A549 (cell line): Measurements from ENCODE around the gene KRTAP5-2.

ENCODE experiments used
- CHD4 ChIP-seq: fragments of 200-600 bp; sonication (generic); IDR thresholded peaks from 2 replicates; pipeline ENCODE4 v1.6.1; 2016; ENCODE audit warnings: antibody characterized with exemption, mild to moderate bottlenecking, borderline replicate concordance
- MAFK ChIP-seq: fragments of 450-650 bp; IDR thresholded peaks from 2 replicates; pipeline ENCODE4 v1.6.1; 2014; ENCODE audit not compliant: partially characterized antibody
- PHF8 ChIP-seq: fragments of 200-600 bp; sonication (generic); IDR thresholded peaks from 2 replicates; pipeline ENCODE4 v1.6.1; 2016; ENCODE audit warnings: low read depth, mild to moderate bottlenecking, antibody characterized with exemption, moderate library complexity, borderline replicate concordance
- SREBF2 ChIP-seq: fragments of 450-650 bp; IDR thresholded peaks from 2 replicates; pipeline ENCODE4 v1.6.1; 2014; ENCODE audit warnings: mild to moderate bottlenecking, moderate library complexity
- TF ChIP-seq, protein P1 (sequence below): fragments of >200 bp; sonication (Bioruptor Twin); formaldehyde crosslinking; IDR thresholded peaks from 3 replicates; pipeline ENCODE4 v1.5.1; 2016

DNA sequence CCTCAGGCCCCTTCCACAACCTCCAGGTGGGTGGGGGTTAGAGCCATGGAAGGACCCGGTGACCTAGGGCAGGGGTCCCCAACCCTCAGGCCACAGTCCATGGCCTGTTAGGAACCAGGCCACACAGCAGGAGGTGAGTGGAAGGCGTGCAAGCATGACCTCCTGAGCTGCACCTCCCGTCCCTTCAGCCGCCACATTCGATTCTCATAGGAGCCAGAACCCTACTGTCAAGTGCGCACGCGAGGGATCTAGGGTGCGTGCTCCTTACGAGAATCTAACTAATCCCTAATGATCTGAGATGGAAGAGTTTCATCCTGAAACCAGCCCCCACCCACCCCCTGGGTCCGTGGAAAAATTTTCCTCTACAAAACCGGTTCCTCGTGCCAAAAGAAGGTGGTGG is 27.4 kb upstream of the KRTAP5-2 start:
- TF ChIP-seq, protein P1, sequence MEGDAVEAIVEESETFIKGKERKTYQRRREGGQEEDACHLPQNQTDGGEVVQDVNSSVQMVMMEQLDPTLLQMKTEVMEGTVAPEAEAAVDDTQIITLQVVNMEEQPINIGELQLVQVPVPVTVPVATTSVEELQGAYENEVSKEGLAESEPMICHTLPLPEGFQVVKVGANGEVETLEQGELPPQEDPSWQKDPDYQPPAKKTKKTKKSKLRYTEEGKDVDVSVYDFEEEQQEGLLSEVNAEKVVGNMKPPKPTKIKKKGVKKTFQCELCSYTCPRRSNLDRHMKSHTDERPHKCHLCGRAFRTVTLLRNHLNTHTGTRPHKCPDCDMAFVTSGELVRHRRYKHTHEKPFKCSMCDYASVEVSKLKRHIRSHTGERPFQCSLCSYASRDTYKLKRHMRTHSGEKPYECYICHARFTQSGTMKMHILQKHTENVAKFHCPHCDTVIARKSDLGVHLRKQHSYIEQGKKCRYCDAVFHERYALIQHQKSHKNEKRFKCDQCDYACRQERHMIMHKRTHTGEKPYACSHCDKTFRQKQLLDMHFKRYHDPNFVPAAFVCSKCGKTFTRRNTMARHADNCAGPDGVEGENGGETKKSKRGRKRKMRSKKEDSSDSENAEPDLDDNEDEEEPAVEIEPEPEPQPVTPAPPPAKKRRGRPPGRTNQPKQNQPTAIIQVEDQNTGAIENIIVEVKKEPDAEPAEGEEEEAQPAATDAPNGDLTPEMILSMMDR, result no peak
- TF ChIP-seq CHD4 (no peak), MAFK (no peak), SREBF2 (no peak), PHF8 (no peak)
